Adrenal gland (tissue), 5 donors: Measurements from ENCODE around the gene BPNT1.

ENCODE experiments used
- POLR2A ChIP-seq, 2 donors: fragments of 450-650 bp; IDR thresholded peaks; one replicate each; pipeline ENCODE4 v1.6.1; 2017; ENCODE audit warnings: antibody characterized with exemption in 2 of 2, mild to moderate bottlenecking in 2 of 2, moderate library complexity in 1 of 2
- TF ChIP-seq, protein P1 (sequence below), 6 experiments: fragments of 450-650 bp in 4 of 6; fragments of 200-600 bp in 2 of 6; sonication (generic) in 1 of 6; IDR thresholded peaks; 1 replicate in 5 of 6; 2 replicates in 1 of 6; pipeline versions ENCODE4 v1.5.1 to v1.8.0; 2016 to 2021; ENCODE audit warnings: antibody characterized with exemption in 6 of 6, mild to moderate bottlenecking in 2 of 6, moderate library complexity in 1 of 6
- donor health status: DM: no; HTN: no; CAD: no.

DNA sequence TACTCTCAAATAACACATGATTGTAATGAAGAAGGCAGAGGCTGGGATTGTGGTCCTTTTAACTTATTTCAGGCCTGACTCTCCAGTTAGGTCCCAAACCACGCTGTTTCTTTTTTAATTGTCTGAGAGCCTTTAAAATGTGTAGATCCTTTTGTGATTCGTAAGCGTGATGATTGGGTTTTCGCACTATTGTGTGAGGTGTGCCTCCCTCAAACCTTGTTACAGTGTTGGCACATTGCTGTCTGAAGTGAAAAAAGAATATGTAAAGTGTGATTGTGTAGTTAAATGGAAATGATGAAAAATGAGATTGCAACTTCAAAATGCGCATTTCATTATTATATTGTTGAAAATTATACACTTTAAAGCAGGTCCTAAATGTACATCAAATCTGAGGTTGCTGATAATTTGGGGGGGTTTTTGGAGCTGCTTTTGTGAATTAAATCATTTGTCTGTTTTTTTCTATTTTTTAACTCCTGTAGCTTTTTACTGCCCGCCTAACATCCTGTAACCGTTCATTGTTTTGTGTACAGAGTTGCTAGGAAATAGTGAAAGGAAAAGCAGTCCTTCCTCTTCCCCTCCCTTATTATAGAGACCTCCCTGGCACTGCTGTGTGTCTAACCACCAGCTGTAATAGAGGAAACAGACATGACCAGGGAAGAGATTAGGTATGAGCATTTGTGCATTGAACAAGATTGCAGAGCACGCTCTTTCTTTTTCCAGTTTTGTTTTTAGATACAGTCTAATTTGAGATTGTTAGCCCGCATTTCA is 47.6 kb upstream of the BPNT1 start:
- TF ChIP-seq, protein P1, sequence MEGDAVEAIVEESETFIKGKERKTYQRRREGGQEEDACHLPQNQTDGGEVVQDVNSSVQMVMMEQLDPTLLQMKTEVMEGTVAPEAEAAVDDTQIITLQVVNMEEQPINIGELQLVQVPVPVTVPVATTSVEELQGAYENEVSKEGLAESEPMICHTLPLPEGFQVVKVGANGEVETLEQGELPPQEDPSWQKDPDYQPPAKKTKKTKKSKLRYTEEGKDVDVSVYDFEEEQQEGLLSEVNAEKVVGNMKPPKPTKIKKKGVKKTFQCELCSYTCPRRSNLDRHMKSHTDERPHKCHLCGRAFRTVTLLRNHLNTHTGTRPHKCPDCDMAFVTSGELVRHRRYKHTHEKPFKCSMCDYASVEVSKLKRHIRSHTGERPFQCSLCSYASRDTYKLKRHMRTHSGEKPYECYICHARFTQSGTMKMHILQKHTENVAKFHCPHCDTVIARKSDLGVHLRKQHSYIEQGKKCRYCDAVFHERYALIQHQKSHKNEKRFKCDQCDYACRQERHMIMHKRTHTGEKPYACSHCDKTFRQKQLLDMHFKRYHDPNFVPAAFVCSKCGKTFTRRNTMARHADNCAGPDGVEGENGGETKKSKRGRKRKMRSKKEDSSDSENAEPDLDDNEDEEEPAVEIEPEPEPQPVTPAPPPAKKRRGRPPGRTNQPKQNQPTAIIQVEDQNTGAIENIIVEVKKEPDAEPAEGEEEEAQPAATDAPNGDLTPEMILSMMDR (IDR thresholded peaks at IDR 0.05) = no peak
- TF ChIP-seq POLR2A (IDR thresholded peaks at IDR 0.05) = no peak
